Measurements from ENCODE around the gene KLF13.

KLF13 gene

GRCh38 chr15:31366169-31366734 is 39.6 kb downstream of the KLF13 start:
- no peak for DNase-seq

DNA sequence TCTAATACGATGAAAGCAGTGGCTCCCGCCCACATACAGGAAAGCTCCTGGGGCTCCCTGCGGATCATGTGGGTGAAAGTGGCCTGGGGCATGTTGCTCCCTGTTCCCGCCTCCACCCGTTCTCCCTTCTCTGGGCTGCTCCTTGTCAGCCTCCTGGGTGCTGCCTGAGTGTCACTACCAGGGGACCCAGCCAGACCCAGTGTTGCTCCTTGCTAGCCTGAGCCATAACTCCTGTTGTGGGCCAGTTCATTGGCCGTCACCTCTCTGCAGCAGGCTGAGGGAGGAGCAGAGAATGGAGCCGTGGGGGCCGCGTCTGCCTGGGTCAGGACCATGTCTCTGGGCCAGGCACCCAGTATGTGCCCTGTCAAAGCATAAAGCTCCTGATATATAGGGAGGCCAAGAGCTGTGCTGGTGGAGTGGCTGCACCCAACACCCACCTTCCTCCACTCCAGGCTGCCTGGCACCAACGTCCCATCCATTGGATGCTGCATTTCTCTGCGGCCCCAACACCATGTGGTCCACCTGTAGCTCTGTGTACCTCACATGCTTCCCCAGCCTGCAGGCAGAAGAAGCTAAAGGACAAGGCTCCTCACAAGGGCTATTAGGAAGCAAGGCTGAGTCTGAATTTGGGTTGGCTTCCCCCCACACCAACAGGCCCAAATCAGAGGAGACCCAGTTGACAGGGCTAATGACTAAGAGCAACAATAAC is 40.5 kb downstream of the KLF13 start:
- no peak for DNase-seq

DNA sequence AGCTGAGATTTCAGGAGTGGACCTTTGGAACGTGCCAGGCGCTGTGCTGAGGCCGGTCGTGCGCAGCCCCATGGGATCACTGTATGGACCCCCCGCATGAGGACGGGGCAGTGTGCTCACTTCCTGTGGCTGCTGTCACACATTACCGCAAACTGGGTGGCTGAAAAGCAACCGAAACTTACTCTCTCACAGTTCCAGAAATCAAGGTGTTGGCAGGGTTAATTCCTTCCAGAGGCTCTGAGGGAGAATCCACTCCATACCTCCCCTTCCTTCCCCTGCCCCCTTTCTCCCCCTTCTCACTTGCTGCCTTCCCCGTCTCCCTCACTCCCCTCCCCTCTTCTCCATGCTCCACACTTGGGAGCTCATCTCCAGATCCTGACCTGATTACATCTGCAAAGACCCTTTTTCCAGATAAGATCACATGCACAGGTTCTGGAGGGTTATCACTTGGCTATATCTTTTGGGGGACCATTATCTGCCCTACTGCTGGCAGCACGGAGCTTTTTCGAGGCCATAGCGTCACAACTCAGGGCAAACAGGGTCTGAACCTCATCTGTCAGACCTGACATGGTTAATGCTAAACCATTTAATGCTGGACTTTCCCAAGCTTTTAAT is 41.2 kb downstream of the KLF13 start:
- DNase-seq = no peak

GRCh38 chr15:31369727-31370126 is 43.1 kb downstream of the KLF13 start:
- DNase-seq = no peak

- DNase-seq = no peak
Measured at GRCh38 chr15:31371520-31372240, 45.0 kb downstream of the KLF13 start.

- no peak for DNase-seq
Measured at GRCh38 chr15:31372635-31373091, 46.0 kb downstream of the KLF13 start.

DNA sequence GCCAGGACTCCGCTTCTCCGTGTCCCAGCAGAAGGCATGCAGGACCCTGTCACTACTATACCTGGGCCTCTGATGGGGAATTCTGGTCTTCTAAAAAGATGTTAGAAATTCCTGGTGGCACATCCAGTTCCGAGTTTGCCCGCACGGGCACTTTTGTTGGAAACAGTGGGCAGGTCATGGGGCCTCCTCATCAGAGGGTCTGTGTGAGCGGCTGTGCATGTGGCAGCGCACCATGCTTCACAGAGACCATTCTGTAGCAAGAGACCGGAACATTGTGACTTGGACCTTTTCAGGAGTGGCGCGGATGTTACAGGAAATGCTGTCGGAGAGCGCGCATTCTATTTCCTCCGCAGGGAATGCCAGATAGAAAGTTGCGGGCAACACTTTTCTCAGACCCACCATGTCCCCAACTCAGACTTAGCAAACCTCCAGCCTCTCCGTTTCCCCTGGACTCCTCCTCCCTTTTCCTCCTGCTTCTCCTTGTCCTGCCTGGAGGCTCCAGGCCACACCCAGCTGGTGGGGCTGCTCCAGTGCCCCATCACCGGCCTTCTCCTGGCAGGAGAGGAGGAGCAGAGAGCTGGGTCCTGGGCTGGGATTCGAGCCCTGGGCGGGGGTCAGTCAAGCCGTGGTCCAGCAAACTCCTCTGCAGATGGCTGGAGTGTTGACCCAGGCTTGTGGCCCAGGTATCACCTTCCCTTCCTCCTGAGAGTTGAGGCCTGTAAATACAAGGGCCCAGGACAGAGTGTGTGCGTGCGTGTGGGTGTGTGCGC is 46.6 kb downstream of the KLF13 start:
- DNase-seq = no peak

GRCh38 chr15:31373970-31374369 is 47.3 kb downstream of the KLF13 start:
- no peak for DNase-seq

GRCh38 chr15:31374489-31374888 is 47.9 kb downstream of the KLF13 start:
- no peak for DNase-seq

- DNase-seq = no peak
Measured at GRCh38 chr15:31374986-31375385, 48.4 kb downstream of the KLF13 start.

DNA sequence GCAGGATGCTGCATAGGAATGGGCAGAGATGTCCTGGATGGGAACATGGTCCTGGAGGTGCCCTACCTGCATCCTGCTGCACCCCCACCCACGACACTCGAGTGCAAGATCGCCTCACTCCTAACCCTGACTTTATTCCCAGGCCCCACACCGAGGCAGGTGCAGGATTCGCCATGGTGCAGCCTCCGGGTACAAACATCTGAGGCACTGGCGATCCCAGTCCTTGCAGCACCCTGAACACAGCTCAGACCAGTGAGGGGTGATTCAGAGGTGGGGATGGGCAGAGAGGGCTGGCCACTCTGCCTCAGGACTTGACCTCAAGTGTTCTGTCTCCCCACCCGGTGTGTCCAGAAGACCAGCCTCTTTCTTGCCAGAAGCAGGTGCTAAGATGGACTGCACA is 49.1 kb downstream of the KLF13 start:
- DNase-seq = no peak

- DNase-seq = no peak
Measured at GRCh38 chr15:31376511-31376910, 49.9 kb downstream of the KLF13 start.

DNA sequence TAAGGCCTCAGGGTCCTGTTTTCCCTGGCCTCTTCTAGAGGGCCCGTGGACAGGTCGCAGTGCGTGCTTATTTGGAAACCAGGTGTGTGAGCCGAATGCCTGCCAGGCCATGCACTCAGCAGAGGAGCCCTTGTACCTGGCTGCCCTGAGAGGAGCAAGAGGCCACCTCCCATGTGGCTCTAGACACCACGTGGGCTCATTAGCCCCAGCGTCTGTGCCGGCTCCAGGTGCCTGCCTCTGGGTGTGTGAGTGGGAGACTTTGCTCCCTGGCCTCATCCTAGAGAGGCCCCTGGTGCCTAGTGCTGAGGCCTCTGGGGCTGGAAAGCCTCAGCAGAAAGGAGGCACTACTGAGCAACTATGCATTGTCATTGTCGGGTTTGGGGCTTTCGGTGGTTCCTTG is 50.4 kb downstream of the KLF13 start:
- no peak for DNase-seq

- DNase-seq = no peak
Measured at GRCh38 chr15:31378363-31378903, 51.8 kb downstream of the KLF13 start.

GRCh38 chr15:31379042-31379441 is 52.4 kb downstream of the KLF13 start:
- no peak for DNase-seq

DNA sequence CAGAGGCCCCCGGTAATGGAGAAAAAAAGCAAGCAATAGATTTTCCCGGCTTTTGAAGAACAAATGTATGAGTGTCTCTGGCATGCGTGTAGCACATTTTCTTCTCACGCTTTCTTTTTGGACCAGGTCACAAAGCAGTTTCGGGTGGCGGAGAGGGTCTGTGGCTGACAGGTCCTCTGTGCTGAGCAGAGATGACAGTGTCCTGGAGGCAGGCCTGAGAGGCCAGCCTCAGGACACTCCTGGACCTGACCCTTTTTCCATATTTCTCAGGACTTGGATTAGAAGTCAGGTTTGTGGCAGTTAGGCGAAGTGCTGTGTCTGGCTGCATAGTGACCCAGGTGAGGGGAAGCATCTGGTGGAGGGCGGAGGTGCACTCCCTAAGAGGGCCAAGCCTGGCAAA is 52.9 kb downstream of the KLF13 start:
- DNase-seq = no peak

- DNase-seq = no peak
Measured at GRCh38 chr15:31381801-31382712, 55.4 kb downstream of the KLF13 start.

DNA sequence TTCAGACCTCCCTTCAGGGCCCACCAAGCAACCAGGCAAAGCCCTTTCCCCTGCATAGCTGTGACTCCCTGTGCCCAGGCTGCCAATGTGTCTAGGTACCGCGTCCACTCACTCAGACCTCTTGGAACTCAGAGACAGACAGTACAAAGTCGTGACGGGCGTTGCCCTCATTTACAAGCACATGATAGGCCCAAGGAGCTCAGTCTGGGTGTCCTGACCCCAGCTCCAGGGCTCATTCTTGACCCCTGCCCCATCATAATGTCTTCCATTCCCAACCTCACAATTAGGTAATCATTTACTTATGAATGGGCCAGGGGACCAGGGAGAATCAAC is 56.0 kb downstream of the KLF13 start:
- DNase-seq = no peak

DNA sequence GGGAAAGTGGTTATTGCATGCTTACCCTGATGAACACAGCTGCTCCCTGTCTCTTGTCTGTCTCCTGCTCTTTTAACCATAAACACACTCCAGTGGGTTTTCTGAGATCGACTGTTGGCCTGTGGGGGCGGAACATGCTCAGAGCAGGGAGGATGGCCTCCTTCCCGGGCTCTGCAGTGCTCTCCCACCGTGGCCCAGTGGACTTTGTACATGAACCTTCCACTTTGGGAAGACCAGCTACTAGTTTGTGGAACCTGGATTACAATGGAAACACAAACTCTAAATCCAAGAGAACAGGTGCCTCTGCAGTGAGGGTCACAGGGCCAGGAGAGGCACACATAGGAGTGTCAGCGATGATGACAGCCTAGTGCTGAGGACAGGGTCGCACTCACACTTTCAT is 56.5 kb downstream of the KLF13 start:
- DNase-seq = no peak

GRCh38 chr15:31384568-31384967 is 57.9 kb downstream of the KLF13 start:
- DNase-seq = no peak

DNA sequence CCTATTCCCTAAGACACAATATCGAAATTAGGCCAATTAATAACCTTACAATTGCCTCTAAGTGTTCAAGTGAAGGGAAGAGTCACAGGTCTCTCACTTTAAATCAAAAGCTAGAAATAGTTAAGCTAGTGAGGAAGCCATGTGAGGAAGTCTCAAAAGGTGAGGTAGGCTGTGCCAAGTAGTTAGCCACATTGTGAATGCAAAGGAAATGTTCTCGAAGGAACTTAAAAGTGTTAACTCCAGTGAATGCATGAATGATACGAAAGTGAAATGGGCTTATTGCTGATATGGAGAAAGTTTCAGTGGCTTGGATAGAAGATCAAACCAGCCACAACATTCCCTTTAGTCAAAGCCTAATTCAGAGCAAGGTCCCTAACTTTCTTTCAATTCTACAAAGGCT is 59.1 kb downstream of the KLF13 start:
- no peak for DNase-seq

- DNase-seq = no peak
Measured at GRCh38 chr15:31387092-31387478, 60.5 kb downstream of the KLF13 start.

Data from NCI-H1436 treated with DMSO at 0.1 percent for 48 hours (cell line).